GM18867 (cell line): ENCODE results near the gene PI4K2A.

Experiments used
- ATAC-seq: cut with Tn5 transposase; IDR thresholded peaks from one replicate; pipeline ENCODE4 v1.9.1; 2021; ENCODE audit warnings: mild to moderate bottlenecking, moderate library complexity; ENCODE audit not compliant: unreplicated experiment

The PI4K2A gene

GRCh38 chr10:97640174-97640867 lies at the start of gene PI4K2A:
TSS of gene PI4K2A (plus strand) at chr10:97640671. CDS start at chr10:97640743, 72 bp downstream.
- ATAC-seq = peak; percentile 98

GRCh38 chr10:97590748-97591495 lies 49.5 kb upstream of the PI4K2A start:
- ATAC-seq = no peak

- no peak for ATAC-seq
Measured at GRCh38 chr10:97593421-97593820, 47.0 kb upstream of the PI4K2A start.

GRCh38 chr10:97596101-97597082 lies 44.1 kb upstream of the PI4K2A start:
- ATAC-seq = no peak

- ATAC-seq = no peak
Measured at GRCh38 chr10:97597778-97598177, 42.7 kb upstream of the PI4K2A start.

GRCh38 chr10:97598407-97599271 lies 41.8 kb upstream of the PI4K2A start:
- ATAC-seq = no peak

- no peak for ATAC-seq
Measured at GRCh38 chr10:97599272-97599619, 41.2 kb upstream of the PI4K2A start.

- ATAC-seq = no peak
Measured at GRCh38 chr10:97600616-97601015, 39.9 kb upstream of the PI4K2A start.

GRCh38 chr10:97601268-97602215 lies 38.9 kb upstream of the PI4K2A start:
- ATAC-seq = no peak

- no peak for ATAC-seq
Measured at GRCh38 chr10:97607095-97607636, 33.3 kb upstream of the PI4K2A start.

GRCh38 chr10:97608991-97609561 lies 31.4 kb upstream of the PI4K2A start:
- no peak for ATAC-seq

GRCh38 chr10:97611473-97611872 lies 29.0 kb upstream of the PI4K2A start:
- no peak for ATAC-seq

GRCh38 chr10:97612386-97612785 lies 28.1 kb upstream of the PI4K2A start:
- no peak for ATAC-seq

GRCh38 chr10:97618285-97618684 lies 22.2 kb upstream of the PI4K2A start:
- ATAC-seq = no peak

- no peak for ATAC-seq
Measured at GRCh38 chr10:97618733-97619132, 21.7 kb upstream of the PI4K2A start.

- no peak for ATAC-seq
Measured at GRCh38 chr10:97623277-97623676, 17.2 kb upstream of the PI4K2A start.

- ATAC-seq = no peak
Measured at GRCh38 chr10:97627731-97628130, 12.7 kb upstream of the PI4K2A start.

GRCh38 chr10:97628228-97628627 lies 12.2 kb upstream of the PI4K2A start:
- no peak for ATAC-seq

- no peak for ATAC-seq
Measured at GRCh38 chr10:97629289-97629688, 11.2 kb upstream of the PI4K2A start.
